GM18519 (cell line): ENCODE measurements around the gene EFNA4.

ENCODE experiments used
- ATAC-seq: cut with Tn5 transposase; IDR thresholded peaks from one replicate; pipeline ENCODE4 v1.9.1; 2021; ENCODE audit warnings: mild to moderate bottlenecking, moderate library complexity; ENCODE audit not compliant: unreplicated experiment, low FRiP score

EFNA4 gene

DNA sequence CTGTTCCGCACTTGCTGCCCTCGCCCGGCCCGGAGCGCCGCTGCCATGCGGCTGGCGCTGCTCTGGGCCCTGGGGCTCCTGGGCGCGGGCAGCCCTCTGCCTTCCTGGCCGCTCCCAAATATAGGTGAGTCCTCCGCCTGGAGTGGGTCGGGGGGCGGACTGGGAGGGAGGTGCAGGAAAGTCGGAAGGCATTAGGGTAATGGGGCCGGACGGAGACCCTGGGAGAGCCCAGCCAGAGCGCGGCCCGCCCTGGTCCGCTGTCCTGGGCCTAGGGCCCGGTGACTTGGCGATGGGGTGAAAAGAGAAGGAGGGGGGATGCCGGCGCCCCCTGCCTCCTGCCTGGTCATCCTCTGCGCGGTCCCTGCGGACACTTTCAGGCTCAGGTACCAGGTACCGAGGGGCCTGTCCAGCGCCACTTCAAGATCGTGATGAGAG lies 12.2 kb upstream of the EFNA4 start:
- no peak for ATAC-seq

DNA sequence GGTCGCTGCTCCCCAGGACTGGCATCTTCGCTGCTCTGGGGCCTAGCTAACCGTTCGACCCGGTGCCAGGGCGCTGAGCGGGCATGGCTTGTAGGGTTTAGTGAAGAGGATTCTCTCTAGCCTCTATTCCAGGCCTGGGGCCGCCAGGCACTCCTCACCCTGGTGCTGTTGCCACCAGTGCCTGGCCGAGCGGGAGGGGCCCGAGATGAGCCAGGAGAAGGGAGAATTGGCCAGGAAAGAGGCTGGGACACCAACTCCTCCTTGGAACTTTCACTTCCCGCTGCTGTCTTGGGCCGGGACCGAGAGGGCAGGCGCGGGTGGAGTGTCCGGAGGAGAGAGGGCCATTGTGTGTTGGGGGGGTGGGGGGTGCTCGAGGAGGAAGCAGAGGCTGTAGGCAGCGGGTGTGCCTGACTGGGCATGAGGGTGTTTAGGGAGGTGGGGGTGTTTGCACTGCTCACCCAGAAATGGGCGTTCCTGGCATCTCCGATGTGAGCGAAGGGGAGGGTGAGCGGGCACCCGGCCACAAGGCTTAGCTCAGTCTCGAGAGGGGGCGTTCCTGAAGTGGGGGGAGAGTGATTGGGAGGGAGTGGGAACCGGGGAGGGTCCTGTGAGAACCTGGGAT lies 11.7 kb upstream of the EFNA4 start:
- ATAC-seq, result no peak

DNA sequence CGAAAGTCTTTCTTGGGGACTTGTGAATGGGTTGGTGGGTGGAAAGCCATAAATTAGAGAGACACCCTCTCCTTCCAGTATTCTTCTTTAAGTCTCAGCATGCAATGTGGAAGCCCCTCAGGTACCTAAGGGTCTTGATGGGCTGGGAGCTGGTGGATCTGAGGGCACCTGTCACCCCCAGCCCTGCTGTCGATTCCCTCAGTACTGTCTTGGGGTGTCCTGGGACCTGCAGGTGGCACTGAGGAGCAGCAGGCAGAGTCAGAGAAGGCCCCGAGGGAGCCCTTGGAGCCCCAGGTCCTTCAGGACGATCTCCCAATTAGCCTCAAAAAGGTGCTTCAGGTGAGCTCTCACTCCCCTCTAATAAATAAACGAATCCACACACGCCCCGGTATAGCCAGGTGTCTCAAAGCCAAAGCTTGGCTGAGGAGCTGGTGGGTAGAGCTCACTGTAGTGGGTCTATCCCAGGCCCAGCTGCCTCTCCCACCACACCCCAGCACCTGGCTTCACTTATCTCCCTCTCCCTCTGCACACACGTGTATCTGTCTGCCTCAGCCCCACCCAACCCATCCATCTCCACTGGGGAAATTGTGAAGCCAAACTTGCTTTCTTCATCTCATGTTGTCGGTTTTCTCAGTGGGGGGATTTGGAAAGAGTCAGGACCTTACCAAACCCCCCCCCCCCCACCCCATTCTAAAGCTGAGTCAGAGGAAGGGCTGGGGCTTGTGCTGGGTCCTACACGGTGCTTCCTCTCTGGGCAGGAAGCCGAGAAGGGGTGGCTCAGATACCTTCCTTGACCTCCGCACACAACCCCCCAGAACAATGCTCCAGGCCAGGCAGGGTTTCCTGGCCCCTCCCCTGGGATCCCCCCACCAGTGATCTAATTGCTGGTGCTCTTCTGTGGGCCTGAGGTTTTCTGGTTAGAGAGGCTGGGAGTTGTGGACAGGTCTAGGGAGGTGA lies 10.8 kb upstream of the EFNA4 start:
- no peak for ATAC-seq

DNA sequence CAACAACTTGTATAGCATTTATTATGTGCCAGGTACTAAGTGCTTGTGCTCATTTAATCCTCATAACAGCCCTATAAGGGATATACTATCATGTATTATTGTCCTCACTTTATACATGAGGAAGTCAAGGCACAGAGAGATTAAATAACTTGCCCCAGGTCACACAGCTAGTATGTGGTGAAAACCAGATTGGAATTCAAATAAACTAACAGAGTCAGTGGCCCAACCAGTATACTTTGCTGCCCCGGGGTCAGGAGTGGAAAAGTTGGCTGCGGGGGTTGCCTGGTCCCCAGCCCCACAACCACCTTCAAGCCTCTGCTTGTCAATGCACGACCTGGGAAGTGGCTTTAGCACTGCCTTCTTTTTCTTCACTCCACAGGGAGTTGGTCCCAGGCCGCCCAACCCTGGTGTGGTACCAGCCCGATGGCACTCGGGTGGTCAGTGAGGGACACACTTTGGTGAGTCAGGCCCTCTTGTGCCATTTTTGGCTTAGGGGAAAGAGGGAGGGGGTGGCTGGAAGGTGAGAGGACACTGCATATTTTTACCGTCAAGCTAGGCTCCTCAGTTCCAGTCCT lies 9.9 kb upstream of the EFNA4 start:
- no peak for ATAC-seq

DNA sequence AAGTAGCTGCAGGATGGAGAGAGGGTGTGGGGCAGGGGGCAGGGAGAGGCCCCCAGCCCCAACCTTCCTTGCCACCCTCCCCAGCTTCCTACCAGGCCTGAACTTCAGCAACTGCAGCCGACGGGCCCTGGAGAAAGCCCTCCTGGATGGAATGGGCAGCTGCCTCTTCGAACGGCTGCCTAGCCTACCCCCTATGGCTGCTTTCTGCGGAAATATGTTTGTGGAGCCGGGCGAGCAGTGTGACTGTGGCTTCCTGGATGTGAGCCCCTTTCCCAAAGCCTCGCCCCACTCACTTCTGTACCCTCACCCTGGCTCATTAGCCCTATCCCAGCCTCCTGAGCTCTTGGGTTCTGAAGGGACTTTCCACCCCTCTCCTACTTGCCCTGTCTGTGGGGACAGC lies 6.4 kb upstream of the EFNA4 start:
- ATAC-seq, result no peak

DNA sequence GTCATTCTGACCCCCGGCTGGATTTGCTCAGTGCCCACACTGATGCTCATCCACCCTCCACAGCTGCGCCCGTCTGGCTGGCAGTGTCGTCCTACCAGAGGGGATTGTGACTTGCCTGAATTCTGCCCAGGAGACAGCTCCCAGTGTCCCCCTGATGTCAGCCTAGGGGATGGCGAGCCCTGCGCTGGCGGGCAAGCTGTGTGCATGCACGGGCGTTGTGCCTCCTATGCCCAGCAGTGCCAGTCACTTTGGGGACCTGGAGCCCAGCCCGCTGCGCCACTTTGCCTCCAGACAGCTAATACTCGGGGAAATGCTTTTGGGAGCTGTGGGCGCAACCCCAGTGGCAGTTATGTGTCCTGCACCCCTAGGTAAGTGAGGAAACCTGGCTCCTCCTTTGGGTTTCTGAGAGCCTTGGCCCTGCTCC lies 5.7 kb upstream of the EFNA4 start:
- ATAC-seq, result no peak

DNA sequence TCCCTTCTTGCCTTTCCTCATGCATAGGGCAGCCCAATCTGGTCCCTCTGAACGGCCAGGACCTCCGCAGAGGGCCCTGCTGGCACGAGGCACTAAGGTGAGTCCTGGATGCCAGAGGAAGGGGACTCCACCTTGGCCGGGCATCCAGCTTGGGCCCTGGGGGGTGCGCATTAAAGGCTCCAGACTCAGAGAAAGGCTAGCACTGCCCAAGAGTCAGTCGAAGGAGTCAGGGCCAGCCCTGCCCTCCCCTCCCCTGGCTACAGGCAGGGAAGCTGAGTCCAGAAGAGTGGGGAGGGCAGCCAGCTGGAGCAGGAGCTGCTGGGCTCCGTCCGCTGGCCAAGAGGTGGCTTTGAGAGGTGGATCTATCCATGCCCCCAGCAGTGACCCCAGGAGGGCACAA lies 2.8 kb upstream of the EFNA4 start:
- ATAC-seq, result no peak

DNA sequence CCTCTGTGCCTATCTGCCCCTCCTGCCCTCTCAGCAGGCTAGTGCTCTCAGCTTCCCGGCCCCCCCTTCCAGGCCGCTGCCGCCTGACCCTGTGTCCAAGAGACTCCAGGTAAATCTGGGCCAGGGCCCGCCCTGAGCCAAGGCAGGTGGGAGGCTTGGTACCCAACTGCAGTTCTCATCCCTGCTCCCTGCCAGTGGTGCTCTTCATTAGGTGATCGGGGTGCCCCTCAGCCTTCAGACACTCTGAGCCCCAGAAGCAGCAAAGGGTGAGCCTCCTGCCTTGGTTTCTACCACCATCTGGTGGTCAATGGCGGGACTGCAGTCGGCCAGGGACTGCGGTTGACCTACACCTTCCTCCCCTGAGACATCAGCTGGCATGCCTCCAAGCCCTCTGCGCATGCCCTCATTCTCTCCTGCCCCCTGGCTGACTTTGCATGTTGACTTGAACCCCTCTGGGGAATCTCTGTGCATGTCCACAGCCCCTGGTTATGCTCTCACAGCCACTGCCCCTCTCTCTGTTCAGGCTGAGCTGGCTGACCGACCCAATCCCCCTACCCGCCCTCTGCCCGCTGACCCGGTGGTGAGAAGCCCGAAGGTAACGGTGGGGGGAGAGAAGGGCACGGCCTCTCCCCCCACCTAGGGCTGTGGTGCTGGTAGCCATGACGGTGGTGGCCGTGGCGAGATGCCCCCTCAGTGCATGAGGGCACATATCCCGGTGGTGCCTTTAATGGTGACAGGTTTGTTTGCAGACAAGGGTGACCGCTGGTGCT lies 2.0 kb upstream of the EFNA4 start:
- ATAC-seq, result no peak

DNA sequence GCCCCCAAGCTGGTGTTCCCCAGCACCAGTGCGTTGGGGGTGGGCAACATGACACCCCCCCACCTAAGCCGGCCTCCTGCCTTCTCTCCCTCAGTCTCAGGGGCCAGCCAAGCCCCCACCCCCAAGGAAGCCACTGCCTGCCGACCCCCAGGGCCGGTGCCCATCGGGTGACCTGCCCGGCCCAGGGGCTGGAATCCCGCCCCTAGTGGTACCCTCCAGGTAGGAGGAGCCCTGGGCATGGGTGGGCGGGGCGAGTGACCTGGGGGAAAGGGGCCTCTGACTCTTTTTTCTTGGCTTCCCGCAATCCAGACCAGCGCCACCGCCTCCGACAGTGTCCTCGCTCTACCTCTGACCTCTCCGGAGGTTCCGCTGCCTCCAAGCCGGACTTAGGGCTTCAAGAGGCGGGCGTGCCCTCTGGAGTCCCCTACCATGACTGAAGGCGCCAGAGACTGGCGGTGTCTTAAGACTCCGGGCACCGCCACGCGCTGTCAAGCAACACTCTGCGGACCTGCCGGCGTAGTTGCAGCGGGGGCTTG lies 1.3 kb upstream of the EFNA4 start:
- ATAC-seq, result no peak

DNA sequence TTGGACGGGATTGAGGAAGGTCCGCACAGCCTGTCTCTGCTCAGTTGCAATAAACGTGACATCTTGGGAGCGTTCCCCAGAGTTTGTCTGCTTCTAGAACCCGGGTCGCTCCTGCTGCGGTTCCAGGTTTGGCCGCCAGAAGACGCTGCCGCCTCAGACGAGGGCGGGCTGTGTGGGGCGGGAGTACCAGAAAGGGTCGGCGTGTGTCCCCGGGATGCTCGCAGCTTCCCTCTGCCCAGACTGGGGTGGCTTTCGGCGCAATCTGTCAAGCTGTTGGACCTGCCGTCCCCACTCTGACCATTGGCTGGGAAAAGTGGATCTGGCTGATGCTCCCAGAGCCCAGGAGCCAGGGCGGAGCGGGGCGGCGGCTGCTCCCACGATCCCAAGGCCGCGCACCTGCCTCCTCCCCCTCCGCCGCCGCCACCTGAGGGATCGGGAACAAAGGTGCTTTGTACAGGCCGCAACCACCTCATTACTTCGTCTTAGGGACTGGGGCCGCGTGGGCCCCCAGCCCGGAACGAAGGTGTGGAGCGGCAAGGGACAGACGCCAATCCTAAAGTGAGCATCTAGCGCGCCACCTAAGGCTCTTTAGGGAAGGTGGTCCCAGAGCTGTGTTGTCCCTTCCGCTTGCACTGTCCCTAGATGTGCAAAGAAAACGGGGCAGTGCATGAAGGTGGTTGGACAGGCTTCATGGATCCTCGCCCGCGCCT lies 683 bp upstream of the EFNA4 start:
- ATAC-seq, result no peak

DNA sequence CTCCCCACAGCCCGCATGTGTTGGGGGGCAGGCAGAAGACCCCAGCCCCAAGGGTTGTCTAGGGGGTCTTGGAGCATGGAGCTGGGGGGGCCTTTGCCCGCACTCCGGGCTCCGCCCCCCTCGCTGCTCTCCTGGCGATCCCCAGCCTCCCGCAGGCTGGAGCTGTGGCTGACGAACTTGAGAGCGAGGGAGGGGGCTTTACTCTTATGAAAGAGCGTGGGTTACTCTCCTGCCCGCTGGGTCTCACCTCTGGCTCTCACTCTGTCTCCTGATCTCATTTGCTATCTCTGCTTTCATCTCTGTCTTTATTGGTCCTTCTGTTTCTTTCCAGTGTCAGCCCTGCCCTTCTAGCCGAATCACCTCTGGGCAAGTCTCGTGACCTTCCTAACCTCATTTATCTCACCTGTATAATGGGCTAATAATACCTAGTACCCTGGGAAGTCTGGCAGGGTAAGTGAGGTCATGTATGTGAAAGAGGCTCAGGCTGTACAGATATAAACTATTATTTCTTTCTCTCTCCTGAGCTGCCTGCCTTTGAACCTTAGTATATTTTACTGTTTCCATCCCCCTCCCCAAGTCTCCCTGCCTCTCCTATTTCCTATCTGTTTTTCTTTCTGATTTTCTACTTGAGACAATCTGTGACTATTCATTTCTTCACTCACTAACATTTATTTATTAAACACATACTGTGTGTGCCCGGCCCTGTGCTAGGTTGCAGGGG lies 731 bp downstream of the EFNA4 start:
- no peak for ATAC-seq

DNA sequence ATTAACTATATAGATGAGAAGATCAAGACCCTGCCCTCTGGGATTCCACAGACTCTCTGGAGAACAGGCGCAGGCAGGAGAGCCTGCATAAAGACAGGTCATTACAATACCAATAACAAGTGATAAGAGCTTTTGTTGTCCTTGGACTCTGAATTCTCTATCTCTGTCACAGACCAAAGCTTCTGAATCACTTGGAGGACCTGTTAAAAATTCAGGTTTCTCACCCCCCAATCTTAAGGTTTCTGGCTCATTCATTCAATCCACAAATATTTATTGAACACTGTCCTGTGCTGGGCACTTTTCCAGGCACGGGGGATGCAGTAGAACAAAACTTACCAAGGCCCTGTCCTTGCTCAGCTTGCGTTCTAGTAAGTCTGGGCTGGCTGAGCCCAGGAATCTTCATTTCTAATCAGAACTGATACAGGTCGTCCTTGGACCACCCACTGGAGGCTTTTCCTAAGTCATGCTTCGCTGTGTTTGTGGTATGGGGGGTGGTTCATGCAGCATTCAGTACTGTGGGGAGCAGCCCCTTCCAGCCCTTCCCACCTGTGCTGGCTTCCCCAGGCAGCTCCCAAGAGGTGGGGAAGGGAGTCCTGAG lies 1.4 kb downstream of the EFNA4 start:
- no peak for ATAC-seq

DNA sequence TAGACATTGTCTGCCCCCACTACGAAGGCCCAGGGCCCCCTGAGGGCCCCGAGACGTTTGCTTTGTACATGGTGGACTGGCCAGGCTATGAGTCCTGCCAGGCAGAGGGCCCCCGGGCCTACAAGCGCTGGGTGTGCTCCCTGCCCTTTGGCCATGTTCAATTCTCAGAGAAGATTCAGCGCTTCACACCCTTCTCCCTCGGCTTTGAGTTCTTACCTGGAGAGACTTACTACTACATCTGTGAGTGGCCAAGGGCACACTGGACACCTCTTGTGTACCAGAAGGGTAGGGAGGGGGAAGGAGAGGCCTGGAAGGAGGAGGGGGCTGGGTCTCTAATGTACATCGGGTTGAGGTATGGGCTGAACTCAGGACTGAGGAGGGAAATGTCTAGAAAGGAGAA lies 3.2 kb downstream of the EFNA4 start:
- ATAC-seq, result no peak

DNA sequence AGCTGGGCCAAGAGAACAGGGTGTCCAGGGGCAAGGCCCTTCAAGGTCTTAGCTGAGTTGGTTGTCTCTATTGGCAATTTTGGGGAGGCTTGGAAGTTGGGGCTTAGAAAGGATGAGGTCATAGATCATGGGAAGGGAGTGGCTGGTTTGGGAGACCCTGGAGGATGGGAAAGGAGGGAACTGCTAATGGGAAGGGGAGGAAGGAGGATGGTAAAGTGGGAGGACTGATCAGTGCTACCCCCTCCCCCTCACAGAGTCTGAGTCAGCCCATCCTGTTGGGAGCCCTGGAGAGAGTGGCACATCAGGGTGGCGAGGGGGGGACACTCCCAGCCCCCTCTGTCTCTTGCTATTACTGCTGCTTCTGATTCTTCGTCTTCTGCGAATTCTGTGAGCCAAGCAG lies 5.1 kb downstream of the EFNA4 start:
- ATAC-seq, result no peak

DNA sequence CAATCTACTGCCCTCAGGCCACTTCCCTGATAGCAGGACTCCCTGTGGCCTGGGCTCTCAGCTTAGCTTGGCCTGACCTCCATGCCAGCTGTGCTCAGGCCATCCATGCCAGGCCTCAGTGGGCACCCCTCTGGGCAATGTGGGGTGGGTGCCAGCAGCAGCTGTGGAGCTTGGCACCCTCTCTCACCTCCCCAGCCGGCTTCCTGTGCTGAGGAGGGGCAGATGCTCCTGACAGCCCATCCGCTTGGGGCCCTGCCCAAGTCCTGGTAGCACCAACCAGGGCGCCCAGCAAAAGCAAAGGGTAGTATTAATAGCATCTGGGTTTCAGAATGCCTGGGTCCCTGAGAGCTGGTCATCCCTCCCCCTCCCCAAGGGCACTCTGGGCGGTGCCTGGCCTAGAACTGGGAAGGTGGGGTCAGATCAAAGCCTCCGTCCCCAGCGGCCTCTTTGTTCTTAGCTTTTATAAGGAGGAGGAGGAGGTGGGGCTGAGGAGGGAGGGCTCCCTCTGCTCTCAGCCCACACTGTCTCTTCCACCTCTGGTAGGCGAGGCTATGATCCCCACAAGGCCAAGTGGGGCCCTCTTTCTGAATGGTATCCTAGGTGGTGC lies 6.1 kb downstream of the EFNA4 start:
- no peak for ATAC-seq

DNA sequence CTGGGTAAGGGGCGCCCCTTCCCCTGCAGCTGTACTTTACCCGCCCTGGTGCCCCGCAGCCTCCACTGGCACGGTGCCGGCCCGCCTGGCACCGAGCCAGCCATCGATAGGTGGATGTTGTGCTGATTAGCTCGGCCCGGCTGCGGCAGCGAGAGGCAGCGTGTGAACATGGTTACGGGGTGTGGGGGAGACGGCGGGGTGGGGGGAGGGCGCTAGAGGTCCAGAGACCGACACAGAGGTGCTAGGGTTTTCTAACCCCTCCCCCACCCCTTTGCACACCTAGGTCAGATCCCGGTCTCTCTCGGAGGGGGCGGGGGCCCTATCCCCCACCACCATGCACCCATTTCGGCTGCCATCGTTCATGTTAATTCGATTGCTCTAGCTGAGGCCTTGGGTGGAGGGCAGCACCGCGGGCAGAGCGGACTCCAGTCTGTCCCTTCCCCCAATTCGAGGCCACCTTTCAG lies 6.7 kb downstream of the EFNA4 start:
- ATAC-seq, result no peak

DNA sequence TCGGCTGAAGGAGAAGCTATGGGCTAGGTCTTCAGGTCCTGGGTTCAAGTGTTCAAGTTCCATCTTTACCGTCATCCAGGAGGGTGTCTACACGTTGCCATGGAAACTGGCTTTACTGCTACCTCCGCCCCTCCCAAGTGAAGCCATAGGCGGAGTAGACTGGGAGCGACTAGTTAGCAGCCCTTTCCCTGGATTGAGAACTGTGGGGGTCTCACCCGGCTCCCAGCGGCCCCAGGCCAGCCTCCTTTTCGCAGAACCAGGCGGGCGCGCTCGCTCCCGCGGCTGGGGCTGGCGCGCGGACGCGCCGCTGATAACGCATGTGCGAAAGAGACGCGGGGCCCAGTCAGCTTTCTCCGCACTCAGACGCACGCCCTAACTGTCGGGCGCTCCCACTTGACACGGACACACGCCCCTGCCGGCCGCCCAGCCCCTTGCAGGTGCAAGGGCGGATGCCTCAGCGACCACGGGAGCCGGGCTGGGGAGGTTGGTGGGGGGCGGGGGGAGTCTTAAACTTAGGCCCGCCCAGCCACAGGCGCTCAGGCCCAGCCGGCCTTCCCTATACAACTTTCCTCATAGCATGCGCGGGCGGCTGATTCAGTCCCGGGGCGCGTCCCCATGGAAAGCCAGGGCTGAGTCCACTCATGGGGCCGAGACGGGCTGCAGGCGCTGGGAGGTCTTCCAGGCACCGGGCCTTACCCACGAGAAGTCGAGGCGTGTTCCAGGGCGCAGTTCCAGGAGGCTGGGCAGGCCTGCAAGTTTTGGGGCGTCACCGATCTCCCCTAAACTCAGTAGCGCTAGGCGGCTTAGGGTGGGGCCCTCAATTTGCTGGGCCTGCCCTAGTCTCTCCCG lies 7.4 kb downstream of the EFNA4 start:
- no peak for ATAC-seq

DNA sequence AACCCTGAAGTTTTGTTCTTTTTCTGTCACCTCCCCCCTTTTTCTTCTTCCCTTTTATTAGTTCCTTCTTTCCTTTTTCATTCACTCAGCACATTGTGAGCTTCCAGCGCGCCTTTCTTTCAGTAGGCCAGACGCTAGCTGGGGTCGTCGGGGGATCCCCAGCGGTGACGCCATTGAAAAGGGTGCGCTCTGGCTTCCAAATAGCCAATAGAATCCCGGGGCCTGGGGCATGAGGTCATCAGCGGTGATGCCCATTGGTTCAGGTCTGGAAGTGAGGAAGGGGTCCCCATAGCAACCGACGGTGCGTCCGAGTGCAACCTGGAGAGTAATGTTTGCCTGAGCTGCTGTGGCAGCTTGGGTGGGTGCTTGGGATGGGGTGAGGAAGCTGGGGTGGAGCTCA lies 8.2 kb downstream of the EFNA4 start:
- no peak for ATAC-seq
